DOHH2 (cell line): ENCODE data around the gene ANTXR1.

Experiments
- CTCF ChIP-seq: fragments of 200-600 bp; sonication (generic); IDR thresholded peaks from one replicate; pipeline ENCODE4 v1.5.1; 2014; ENCODE audit warnings: antibody characterized with exemption, mild to moderate bottlenecking, low read depth, low read length; ENCODE audit not compliant: poor library complexity, severe bottlenecking
- EZH2phosphoT487 ChIP-seq: fragments of 200-600 bp; sonication (generic); IDR thresholded peaks from 2 replicates; pipeline ENCODE4 v1.6.1; 2017; ENCODE audit warnings: borderline replicate concordance, mild to moderate bottlenecking, antibody characterized with exemption, low read length, moderate library complexity, mixed read lengths

- TF ChIP-seq CTCF (no peak), EZH2phosphoT487 (no peak)
Measured at GRCh38 chr2:69021727-69022126, 8.7 kb downstream of the ANTXR1 start.
